IPS-18c (cell line): ENCODE measurements around the gene IGDCC3.
"Not testable (repeated sequence)": the region's sequence is repeated elsewhere in the genome, so short reads cannot be mapped to it uniquely, and the experiment has no call there.

Experiments used
- H3K4me3 ChIP-seq: 2 replicates; pipeline ENCODE4 v1.7.0; 2013; ENCODE audit warnings: low read depth, mild to moderate bottlenecking, low read length, moderate library complexity; ENCODE audit not compliant: insufficient read depth
- H3K9me3 ChIP-seq: one replicate; pipeline ENCODE4 v1.6.1; 2013; ENCODE audit warnings: mild to moderate bottlenecking, low read length, moderate library complexity; ENCODE audit not compliant: control insufficient read depth, insufficient read depth

IGDCC3 gene

GRCh38 chr15:65365229-65365628 lies 12.6 kb downstream of the IGDCC3 start:
- peak overlapping the region; percentile 31; the same call in 1 of the 2 replicates for H3K4me3 ChIP-seq
- H3K9me3 ChIP-seq, result no peaks in the 10 kb centered on the region

- H3K9me3 ChIP-seq, result no peaks in the 10 kb centered on the region
Observed at GRCh38 chr15:65363766-65364165, 14.0 kb downstream of the IGDCC3 start.

GRCh38 chr15:65363306-65363705 lies 14.5 kb downstream of the IGDCC3 start:
- Histone ChIP-seq H3K4me3 (no peak overlapping the region), H3K9me3 (no peaks in the 10 kb centered on the region)

More at GRCh38 chr15:65363766-65364165, 14.0 kb downstream of the IGDCC3 start:
- no peak overlapping the region for H3K4me3 ChIP-seq

GRCh38 chr15:65362491-65362890 lies 15.3 kb downstream of the IGDCC3 start:
- Histone ChIP-seq H3K4me3 (no peak overlapping the region), H3K9me3 (no peaks in the 10 kb centered on the region)

- no peaks in the 10 kb centered on the region for H3K9me3 ChIP-seq
- H3K4me3 ChIP-seq, result no peak overlapping the region
Observed at GRCh38 chr15:65361708-65362459, 15.9 kb downstream of the IGDCC3 start.

- Histone ChIP-seq H3K4me3 (no peak overlapping the region), H3K9me3 (no peaks in the 10 kb centered on the region)
Observed at GRCh38 chr15:65360506-65360905, 17.3 kb downstream of the IGDCC3 start.

GRCh38 chr15:65355988-65356353 lies 21.8 kb downstream of the IGDCC3 start:
- peak overlapping the region; percentile 57 for H3K4me3 ChIP-seq
- no peaks in the 10 kb centered on the region for H3K9me3 ChIP-seq

- no peaks in the 10 kb centered on the region for H3K9me3 ChIP-seq
- peak overlapping the region; percentile 57 for H3K4me3 ChIP-seq
Observed at GRCh38 chr15:65355173-65355987, 22.4 kb downstream of the IGDCC3 start.

GRCh38 chr15:65354835-65355172 lies 23.0 kb downstream of the IGDCC3 start:
- Histone ChIP-seq H3K4me3 (peak overlapping the region; percentile 43; the same call in 1 of the 2 replicates), H3K9me3 (no peaks in the 10 kb centered on the region)

GRCh38 chr15:65351972-65352371 lies 25.8 kb downstream of the IGDCC3 start:
- not testable (repeated sequence) for H3K4me3 ChIP-seq, H3K9me3 ChIP-seq

- Histone ChIP-seq H3K9me3 (no peaks in the 10 kb centered on the region), H3K4me3 (no peak overlapping the region)
Observed at GRCh38 chr15:65349338-65349737, 28.5 kb downstream of the IGDCC3 start.

GRCh38 chr15:65347756-65348155 lies 30.0 kb downstream of the IGDCC3 start:
- not testable (repeated sequence) for H3K4me3 ChIP-seq, H3K9me3 ChIP-seq

- no peaks in the 10 kb centered on the region for H3K9me3 ChIP-seq
- H3K4me3 ChIP-seq, result no peak overlapping the region
Observed at GRCh38 chr15:65346856-65347598, 30.8 kb downstream of the IGDCC3 start.

GRCh38 chr15:65344914-65345275 lies 32.9 kb downstream of the IGDCC3 start:
- Histone ChIP-seq H3K9me3 (no peaks in the 10 kb centered on the region), H3K4me3 (no peak overlapping the region)

GRCh38 chr15:65344214-65344913 lies 33.4 kb downstream of the IGDCC3 start:
- H3K9me3 ChIP-seq, result no peaks in the 10 kb centered on the region
- H3K4me3 ChIP-seq, result no peak overlapping the region

GRCh38 chr15:65343374-65343981 lies 34.3 kb downstream of the IGDCC3 start:
- Histone ChIP-seq H3K4me3 (no peak overlapping the region), H3K9me3 (no peaks in the 10 kb centered on the region)

GRCh38 chr15:65342493-65342892 lies 35.3 kb downstream of the IGDCC3 start:
- no peak overlapping the region for H3K4me3 ChIP-seq

More at GRCh38 chr15:65342493-65342892, 35.3 kb downstream of the IGDCC3 start:
- H3K9me3 ChIP-seq, result no peaks in the 10 kb centered on the region
